PC-9 (cell line): ENCODE results near the gene CECR2.

Source experiments
- CTCF ChIP-seq: fragments of 200-600 bp; sonication (generic); conservative IDR thresholded peaks from 2 replicates; pipeline ENCODE4 v1.6.1; 2017; ENCODE audit warnings: mixed run types, antibody characterized with exemption, mild to moderate bottlenecking, moderate library complexity
- EZH2 ChIP-seq: fragments of 200-600 bp; sonication (generic); IDR thresholded peaks from 2 replicates; pipeline ENCODE4 v1.8.0; 2017; ENCODE audit warnings: antibody characterized with exemption, low read depth

GRCh38 chr22:17370026-17370765 is 936 bp downstream of the CECR2 start:
- TF ChIP-seq CTCF = no peak
- TF ChIP-seq EZH2 = no peak
